Neural crest cell (in vitro differentiated cells): ENCODE results near the gene PRKAG1. TPM values are rescaled to one million over a fixed set of nuclear protein-coding genes. Genes with fewer than 3 reads are reported as not detected.

Experiments
- DNase-seq: peaks from one replicate; pipeline ENCODE4 v3.0.0; 2021; ENCODE audit warnings: low read depth, mixed read lengths, low spot score
- H3K27ac Mint-ChIP-seq: one replicate; pipeline ENCODE4 v1.8.0; 2021; ENCODE audit warnings: mild to moderate bottlenecking, mixed read lengths; ENCODE audit not compliant: unreplicated experiment
- H3K27me3 Mint-ChIP-seq: 2 replicates; pipeline ENCODE4 v1.8.0; 2021; ENCODE audit warnings: low read depth, mild to moderate bottlenecking, mixed read lengths
- H3K36me3 Mint-ChIP-seq: 2 replicates; pipeline ENCODE4 v1.8.0; 2021; ENCODE audit warnings: low read depth, mild to moderate bottlenecking, mixed read lengths
- H3K4me1 Mint-ChIP-seq: 2 replicates; pipeline ENCODE4 v1.8.0; 2021; ENCODE audit warnings: mixed read lengths
- H3K4me3 Mint-ChIP-seq: one replicate; pipeline ENCODE4 v1.8.0; 2021; ENCODE audit warnings: mild to moderate bottlenecking, mixed read lengths
- H3K9me3 Mint-ChIP-seq: 2 replicates; pipeline ENCODE4 v1.8.0; 2021; ENCODE audit warnings: mixed read lengths
- CTCF ChIP-seq: fragments of 200-600 bp; sonication (generic); conservative IDR thresholded peaks from 2 replicates; pipeline ENCODE4 v1.5.0; 2021; ENCODE audit warnings: antibody characterized with exemption, mild to moderate bottlenecking
- total RNA-seq: library from RNA; stranded (reverse); gene quantifications from 2 replicates; pipeline ENCODE4 v1.2.1, GENCODE V29; 2021

PRKAG1 gene
- total RNA-seq, 1 donor from 2014 or later = 58.5 TPM

GRCh38 chr12:49037111-49037946 is 18.8 kb upstream of the PRKAG1 start:
- Mint-ChIP-seq H3K36me3 (no peaks in the 10 kb centered on the region), H3K27ac (no peak overlapping the region), H3K27me3 (no peaks in the 10 kb centered on the region), H3K4me3 (no peak overlapping the region), H3K9me3 (no peaks in the 10 kb centered on the region), H3K4me1 (no peaks in the 10 kb centered on the region)
- DNase-seq = no peak
- no peak for TF ChIP-seq CTCF

- TF ChIP-seq CTCF = no peak
- H3K27ac Mint-ChIP-seq = no peak overlapping the region
- no peaks in the 10 kb centered on the region for H3K27me3 Mint-ChIP-seq
- no peaks in the 10 kb centered on the region for H3K9me3 Mint-ChIP-seq
- DNase-seq = no peak
- no peaks in the 10 kb centered on the region for H3K36me3 Mint-ChIP-seq
- no peaks in the 10 kb centered on the region for H3K4me1 Mint-ChIP-seq
- H3K4me3 Mint-ChIP-seq = no peak overlapping the region
Observed at GRCh38 chr12:49036029-49036428, 17.5 kb upstream of the PRKAG1 start.

GRCh38 chr12:49034286-49034622 is 15.7 kb upstream of the PRKAG1 start:
- no peaks in the 10 kb centered on the region for H3K9me3 Mint-ChIP-seq
- H3K4me1 Mint-ChIP-seq = no peaks in the 10 kb centered on the region
- H3K4me3 Mint-ChIP-seq = no peak overlapping the region
- no peak for DNase-seq
- no peak overlapping the region for H3K27ac Mint-ChIP-seq
- peaks cover 4% of the 10 kb centered on the region for H3K36me3 Mint-ChIP-seq
- TF ChIP-seq CTCF = no peak
- no peaks in the 10 kb centered on the region for H3K27me3 Mint-ChIP-seq

- Mint-ChIP-seq H3K27me3 (no peaks in the 10 kb centered on the region), H3K36me3 (peaks cover 4% of the 10 kb centered on the region), H3K27ac (peak overlapping the region; percentile 84), H3K9me3 (no peaks in the 10 kb centered on the region), H3K4me3 (no peak overlapping the region), H3K4me1 (no peaks in the 10 kb centered on the region)
- no peak for DNase-seq
- TF ChIP-seq CTCF = no peak
Observed at GRCh38 chr12:49033611-49034285, 15.2 kb upstream of the PRKAG1 start.

GRCh38 chr12:49032679-49033447 is 14.3 kb upstream of the PRKAG1 start:
- Mint-ChIP-seq H3K36me3 (peaks cover 6% of the 10 kb centered on the region), H3K27me3 (no peaks in the 10 kb centered on the region), H3K4me1 (no peaks in the 10 kb centered on the region), H3K4me3 (no peak overlapping the region), H3K27ac (no peak overlapping the region), H3K9me3 (no peaks in the 10 kb centered on the region)
- DNase-seq = no peak
- TF ChIP-seq CTCF = no peak
